ENCODE data around the gene NPPA. TPM values are rescaled to one million over a fixed set of nuclear protein-coding genes. Genes with fewer than 3 reads are reported as not detected.

Gene NPPA
- total and polyA plus RNA-seq, 9 of the 15 experiments (the other 6 are each of a cell fraction or from before 2014, with no cell fraction given): not detected

DNA sequence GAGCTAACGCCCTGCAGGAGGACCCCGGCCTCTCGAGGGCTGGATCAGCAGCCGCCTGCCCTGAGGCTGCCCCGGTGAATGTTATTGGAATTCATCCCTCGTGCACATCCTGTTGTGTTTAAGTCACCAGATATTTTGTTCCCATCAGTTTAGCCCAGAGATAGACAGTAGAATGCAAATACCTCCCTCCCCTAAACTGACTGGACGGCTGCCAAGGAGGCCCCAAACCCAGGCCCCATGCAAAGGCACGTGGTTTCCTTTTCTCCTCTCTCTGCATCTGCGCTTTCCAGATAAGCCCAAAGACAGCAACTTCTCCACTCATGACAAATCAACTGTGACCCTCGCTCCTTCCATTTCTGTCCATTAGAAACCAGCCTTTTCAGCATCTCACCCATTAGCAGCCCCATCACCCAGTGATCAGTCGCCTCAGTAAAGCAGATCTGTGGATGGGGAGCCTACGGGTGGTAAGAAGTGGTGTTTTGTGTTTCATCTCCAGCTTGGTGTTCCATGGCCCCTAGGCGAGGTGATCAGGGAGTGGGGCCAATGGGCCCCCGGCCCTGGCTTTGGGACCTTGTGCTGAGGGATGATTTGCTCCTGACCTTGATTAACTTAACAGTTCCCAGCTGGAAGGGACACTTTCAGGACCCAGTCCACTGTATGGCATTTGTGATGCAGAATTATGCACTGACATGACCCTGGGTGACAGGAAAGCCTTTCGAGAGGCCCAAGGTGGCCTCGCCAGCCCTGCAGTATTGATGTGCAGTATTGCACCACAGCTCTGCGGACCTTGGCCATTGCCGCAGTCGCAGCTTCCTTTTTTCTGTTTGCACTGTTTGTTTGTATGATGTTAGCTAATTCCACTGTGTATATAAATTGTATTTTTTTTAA is 5.2 kb downstream of the NPPA start (continued):
- TF ChIP-seq, protein P1, sequence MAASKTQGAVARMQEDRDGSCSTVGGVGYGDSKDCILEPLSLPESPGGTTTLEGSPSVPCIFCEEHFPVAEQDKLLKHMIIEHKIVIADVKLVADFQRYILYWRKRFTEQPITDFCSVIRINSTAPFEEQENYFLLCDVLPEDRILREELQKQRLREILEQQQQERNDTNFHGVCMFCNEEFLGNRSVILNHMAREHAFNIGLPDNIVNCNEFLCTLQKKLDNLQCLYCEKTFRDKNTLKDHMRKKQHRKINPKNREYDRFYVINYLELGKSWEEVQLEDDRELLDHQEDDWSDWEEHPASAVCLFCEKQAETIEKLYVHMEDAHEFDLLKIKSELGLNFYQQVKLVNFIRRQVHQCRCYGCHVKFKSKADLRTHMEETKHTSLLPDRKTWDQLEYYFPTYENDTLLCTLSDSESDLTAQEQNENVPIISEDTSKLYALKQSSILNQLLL (CRISPR knock-in tag; IDR thresholded peaks at IDR 0.05; ENCODE audit: borderline replicate concordance): no peak
- peak; percentile 85 to 91; a peak in 3 of 4 replicates for TF ChIP-seq KDM1A (IDR thresholded peaks at IDR 0.05)
- TF ChIP-seq ZBTB17 (CRISPR knock-in tag; IDR thresholded peaks at IDR 0.05): peak; percentile 69; the same call in 1 of the 2 replicates
- TF ChIP-seq HIVEP1 (CRISPR knock-in tag; IDR thresholded peaks at IDR 0.05): no peak
- TF ChIP-seq NONO (IDR thresholded peaks at IDR 0.05; ENCODE audit: low read depth in 2 of 2, low read length in 1 of 2): peak in 1 of 2 experiments; percentile 69; a peak in 1 of 4 replicates
- peak; percentile 71 for TF ChIP-seq DACH1 (IDR thresholded peaks at IDR 0.05; ENCODE audit: partially characterized antibody)
- TF ChIP-seq RNF2 (IDR thresholded peaks at IDR 0.05): peak; percentile 97
- TF ChIP-seq ZFX (CRISPR knock-in tag; IDR thresholded peaks at IDR 0.05): peak; percentile 67
- TF ChIP-seq, protein P2, sequence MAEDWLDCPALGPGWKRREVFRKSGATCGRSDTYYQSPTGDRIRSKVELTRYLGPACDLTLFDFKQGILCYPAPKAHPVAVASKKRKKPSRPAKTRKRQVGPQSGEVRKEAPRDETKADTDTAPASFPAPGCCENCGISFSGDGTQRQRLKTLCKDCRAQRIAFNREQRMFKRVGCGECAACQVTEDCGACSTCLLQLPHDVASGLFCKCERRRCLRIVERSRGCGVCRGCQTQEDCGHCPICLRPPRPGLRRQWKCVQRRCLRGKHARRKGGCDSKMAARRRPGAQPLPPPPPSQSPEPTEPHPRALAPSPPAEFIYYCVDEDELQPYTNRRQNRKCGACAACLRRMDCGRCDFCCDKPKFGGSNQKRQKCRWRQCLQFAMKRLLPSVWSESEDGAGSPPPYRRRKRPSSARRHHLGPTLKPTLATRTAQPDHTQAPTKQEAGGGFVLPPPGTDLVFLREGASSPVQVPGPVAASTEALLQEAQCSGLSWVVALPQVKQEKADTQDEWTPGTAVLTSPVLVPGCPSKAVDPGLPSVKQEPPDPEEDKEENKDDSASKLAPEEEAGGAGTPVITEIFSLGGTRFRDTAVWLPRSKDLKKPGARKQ (CRISPR knock-in tag; IDR thresholded peaks at IDR 0.05): no peak
- no peak for TF ChIP-seq ZNF79 (CRISPR knock-in tag; IDR thresholded peaks at IDR 0.05; ENCODE audit: low read depth)
- TF ChIP-seq, protein P3, sequence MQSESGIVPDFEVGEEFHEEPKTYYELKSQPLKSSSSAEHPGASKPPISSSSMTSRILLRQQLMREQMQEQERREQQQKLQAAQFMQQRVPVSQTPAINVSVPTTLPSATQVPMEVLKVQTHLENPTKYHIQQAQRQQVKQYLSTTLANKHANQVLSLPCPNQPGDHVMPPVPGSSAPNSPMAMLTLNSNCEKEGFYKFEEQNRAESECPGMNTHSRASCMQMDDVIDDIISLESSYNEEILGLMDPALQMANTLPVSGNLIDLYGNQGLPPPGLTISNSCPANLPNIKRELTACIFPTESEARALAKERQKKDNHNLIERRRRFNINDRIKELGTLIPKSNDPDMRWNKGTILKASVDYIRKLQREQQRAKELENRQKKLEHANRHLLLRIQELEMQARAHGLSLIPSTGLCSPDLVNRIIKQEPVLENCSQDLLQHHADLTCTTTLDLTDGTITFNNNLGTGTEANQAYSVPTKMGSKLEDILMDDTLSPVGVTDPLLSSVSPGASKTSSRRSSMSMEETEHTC (IDR thresholded peaks at IDR 0.05): peak; percentile 97
- TF ChIP-seq, protein P4, sequence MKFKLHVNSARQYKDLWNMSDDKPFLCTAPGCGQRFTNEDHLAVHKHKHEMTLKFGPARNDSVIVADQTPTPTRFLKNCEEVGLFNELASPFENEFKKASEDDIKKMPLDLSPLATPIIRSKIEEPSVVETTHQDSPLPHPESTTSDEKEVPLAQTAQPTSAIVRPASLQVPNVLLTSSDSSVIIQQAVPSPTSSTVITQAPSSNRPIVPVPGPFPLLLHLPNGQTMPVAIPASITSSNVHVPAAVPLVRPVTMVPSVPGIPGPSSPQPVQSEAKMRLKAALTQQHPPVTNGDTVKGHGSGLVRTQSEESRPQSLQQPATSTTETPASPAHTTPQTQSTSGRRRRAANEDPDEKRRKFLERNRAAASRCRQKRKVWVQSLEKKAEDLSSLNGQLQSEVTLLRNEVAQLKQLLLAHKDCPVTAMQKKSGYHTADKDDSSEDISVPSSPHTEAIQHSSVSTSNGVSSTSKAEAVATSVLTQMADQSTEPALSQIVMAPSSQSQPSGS (CRISPR knock-in tag; IDR thresholded peaks at IDR 0.05): no peak
- TF ChIP-seq ZNF436 (CRISPR knock-in tag; IDR thresholded peaks at IDR 0.05): no peak
- TF ChIP-seq, protein P5, sequence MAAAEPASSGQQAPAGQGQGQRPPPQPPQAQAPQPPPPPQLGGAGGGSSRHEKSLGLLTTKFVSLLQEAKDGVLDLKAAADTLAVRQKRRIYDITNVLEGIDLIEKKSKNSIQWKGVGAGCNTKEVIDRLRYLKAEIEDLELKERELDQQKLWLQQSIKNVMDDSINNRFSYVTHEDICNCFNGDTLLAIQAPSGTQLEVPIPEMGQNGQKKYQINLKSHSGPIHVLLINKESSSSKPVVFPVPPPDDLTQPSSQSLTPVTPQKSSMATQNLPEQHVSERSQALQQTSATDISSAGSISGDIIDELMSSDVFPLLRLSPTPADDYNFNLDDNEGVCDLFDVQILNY (CRISPR knock-in tag; IDR thresholded peaks at IDR 0.05): no peak
- peak; percentile 82 to 87; a peak in 3 of 4 replicates for TF ChIP-seq TEAD1 (CRISPR knock-in tag; IDR thresholded peaks at IDR 0.05)
- TF ChIP-seq ZNF668 (CRISPR knock-in tag; IDR thresholded peaks at IDR 0.05): peak; percentile 71; the same call in 1 of the 2 replicates
- peak; percentile 90 for TF ChIP-seq SMARCC2 (IDR thresholded peaks at IDR 0.05; ENCODE audit: low read depth)
- no peak for TF ChIP-seq FIP1L1 (IDR thresholded peaks at IDR 0.05; ENCODE audit: low read depth, low read length, poor library complexity, severe bottlenecking)
- TF ChIP-seq, protein P6, sequence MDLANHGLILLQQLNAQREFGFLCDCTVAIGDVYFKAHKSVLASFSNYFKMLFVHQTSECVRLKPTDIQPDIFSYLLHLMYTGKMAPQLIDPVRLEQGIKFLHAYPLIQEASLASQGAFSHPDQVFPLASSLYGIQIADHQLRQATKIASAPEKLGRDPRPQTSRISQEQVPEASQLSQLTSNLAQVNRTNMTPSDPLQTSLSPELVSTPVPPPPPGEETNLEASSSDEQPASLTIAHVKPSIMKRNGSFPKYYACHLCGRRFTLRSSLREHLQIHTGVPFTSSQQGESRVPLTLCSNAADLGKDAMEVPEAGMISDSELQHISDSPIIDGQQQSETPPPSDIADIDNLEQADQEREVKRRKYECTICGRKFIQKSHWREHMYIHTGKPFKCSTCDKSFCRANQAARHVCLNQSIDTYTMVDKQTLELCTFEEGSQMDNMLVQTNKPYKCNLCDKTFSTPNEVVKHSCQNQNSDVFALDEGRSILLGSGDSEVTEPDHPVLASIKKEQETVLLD (IDR thresholded peaks at IDR 0.05): peak; percentile 80

Measured in K562 (cell line).